K562 (cell line): Measurements from ENCODE around the gene PGS1. TPM values are rescaled to one million over a fixed set of nuclear protein-coding genes. Genes with fewer than 3 reads are reported as not detected.
A peak's percentile ranks its signal among the peaks of the same experiment; 100 is the strongest.

Experiments used
- ATAC-seq: fragments of 200-7000 bp; cut with Tn5 transposase; 3 replicates; pipeline ENCODE4 v1.9.1; 2020; ENCODE audit warnings: moderate library complexity
- BruUV-seq: library from RNA; stranded (reverse); fragments of 400-500 nt; replicated peaks from 2 replicates; lab custom pipeline; 2021; lab: Mats Ljungman, UMichigan
- CTCF ChIA-PET: fragments of 300-600 bp; formaldehyde crosslinking; extraction: SDS; loops from one replicate; lab custom pipeline; 2021; ENCODE audit warnings: low intra/inter-chr PET ratio; lab: Yijun Ruan, JAX
- POLR2A ChIA-PET: fragments of 300-600, 350-650 bp; sonication (Branson Sonifier 250); formaldehyde crosslinking; extraction: SDS; loops from one replicate; lab custom pipeline; 2021; ENCODE audit warnings: antibody characterized with exemption, inconsistent platforms; lab: Yijun Ruan, JAX
- DNase-seq, 4 experiments: peaks; one replicate each; pipeline versions ENCODE4 v3.0.0 to v3.0.0-alpha.2; 2011 to 2018; ENCODE audit warnings: low spot score in 3 of 4, mixed read lengths in 3 of 4; ENCODE audit errors: extremely low read depth in 1 of 4
- FAIRE-seq: peaks from 2 replicates; lab custom pipeline; 2011; peaks lifted over from hg19 to GRCh38; lab: Jason Lieb, UNC
- H2AFZ ChIP-seq: 2 replicates; pipeline ENCODE4 v1.6.0; 2011; ENCODE audit warnings: low read depth, low read length, control low read depth, inconsistent platforms
- H3K27ac ChIP-seq: fragments of 200-600 bp; 3 replicates; pipeline ENCODE4 v1.8.0; 2011; ENCODE audit warnings: low read depth, mild to moderate bottlenecking, control low read depth, inconsistent platforms, low read length, moderate library complexity, mixed read lengths; ENCODE audit errors: extremely low read depth
- H3K27me3 ChIP-seq, 2 experiments: fragments of 300-600 bp in 1 of 2; 2 replicates in 1 of 2; 3 replicates in 1 of 2; pipeline versions ENCODE4 v1.6.0 to v1.8.0; 2011; ENCODE audit warnings: inconsistent platforms in 2 of 2, low read length in 2 of 2, mild to moderate bottlenecking in 1 of 2, mixed read lengths in 1 of 2, moderate library complexity in 1 of 2; ENCODE audit not compliant: control insufficient read depth in 2 of 2, insufficient read depth in 2 of 2
- H3K36me3 ChIP-seq: fragments of 300-600 bp; 3 replicates; pipeline ENCODE4 v1.8.0; 2011; ENCODE audit warnings: mild to moderate bottlenecking, low read length, inconsistent platforms; ENCODE audit not compliant: control insufficient read depth, insufficient read depth
- H3K4me1 ChIP-seq, 2 experiments: fragments of 200-600 bp in 1 of 2; replicated peaks in 1 of 2; 2 replicates in 1 of 2; 3 replicates in 1 of 2; pipeline versions ENCODE4 v1.5.1 to v1.8.0; 2011; ENCODE audit warnings: inconsistent platforms in 2 of 2, low read length in 2 of 2, mild to moderate bottlenecking in 1 of 2, mixed read lengths in 1 of 2, moderate library complexity in 1 of 2; ENCODE audit not compliant: control insufficient read depth in 2 of 2, insufficient read depth in 2 of 2
- H3K4me2 ChIP-seq: 2 replicates; pipeline ENCODE4 v1.6.1; 2011; ENCODE audit warnings: low read length, control low read depth, inconsistent platforms, mixed read lengths; ENCODE audit not compliant: insufficient read depth
- H3K4me3 ChIP-seq: fragments of 200-600 bp; sonication (generic), shearing (Covaris generic); 2 replicates; pipeline ENCODE4 v1.5.1; 2016; ENCODE audit warnings: control low read depth, inconsistent platforms
- H3K79me2 ChIP-seq: fragments of 200-600 bp; 3 replicates; pipeline ENCODE4 v1.8.0; 2011; ENCODE audit warnings: low read length, inconsistent platforms; ENCODE audit not compliant: control insufficient read depth, insufficient read depth
- H3K9ac ChIP-seq, 2 experiments: 2 replicates each; pipeline versions ENCODE4 v1.6.0 to v1.6.1; 2011; ENCODE audit warnings: low read depth in 2 of 2, low read length in 2 of 2, control low read depth in 1 of 2, inconsistent platforms in 1 of 2, mild to moderate bottlenecking in 1 of 2, mixed read lengths in 1 of 2; ENCODE audit not compliant: insufficient read depth in 1 of 2
- H3K9me1 ChIP-seq: one replicate; pipeline ENCODE4 v1.6.0; 2011; ENCODE audit warnings: inconsistent platforms, mild to moderate bottlenecking, low read length, moderate library complexity; ENCODE audit not compliant: control insufficient read depth, insufficient read depth
- H3K9me3 ChIP-seq: replicated peaks from 2 replicates; pipeline ENCODE4 v1.5.1; 2011; ENCODE audit warnings: low read depth, low read length, inconsistent platforms; ENCODE audit not compliant: control insufficient read depth, insufficient read depth
- H4K20me1 ChIP-seq: replicated peaks from 2 replicates; pipeline ENCODE4 v1.6.1; 2011; ENCODE audit warnings: low read length, inconsistent platforms, mixed read lengths; ENCODE audit not compliant: control insufficient read depth, insufficient read depth
- ATF3 ChIP-seq, 2 experiments: fragments of 450-650 bp in 1 of 2; sonication (generic) in 1 of 2; formaldehyde crosslinking in 1 of 2; IDR thresholded peaks in 1 of 2; conservative IDR thresholded peaks in 1 of 2; 2 replicates each; pipeline versions ENCODE4 v1.6.1 to v1.8.1; 2016 to 2023; ENCODE audit warnings: mild to moderate bottlenecking in 2 of 2, moderate library complexity in 2 of 2, inconsistent platforms in 1 of 2, missing genetic modification reagents in 1 of 2
- CEBPG ChIP-seq, 3 experiments: fragments of 200-800 bp in 1 of 3; sonication (Bioruptor generic) in 1 of 3; sonication (generic) in 1 of 3; formaldehyde crosslinking in 1 of 3; IDR thresholded peaks in 2 of 3; conservative IDR thresholded peaks in 1 of 3; 2 replicates each; pipeline versions ENCODE4 v1.6.1 to v1.8.0; 2016 to 2022; ENCODE audit warnings: missing compliant biosample characterization in 2 of 3, missing genetic modification characterization in 2 of 3, mild to moderate bottlenecking in 1 of 3, missing genetic modification reagents in 1 of 3
- FIP1L1 ChIP-seq: fragments of 200-400 bp; formaldehyde crosslinking; IDR thresholded peaks from 2 replicates; pipeline ENCODE4 v1.6.1; 2018; ENCODE audit warnings: mild to moderate bottlenecking, low read depth, low read length; ENCODE audit not compliant: poor library complexity, severe bottlenecking
- HIVEP1 ChIP-seq: fragments of 250-450 bp; sonication (Bioruptor Pico); IDR thresholded peaks from 2 replicates; pipeline ENCODE4 v1.4.0; 2020; ENCODE audit warnings: mild to moderate bottlenecking
- MAFK ChIP-seq: IDR thresholded peaks from 2 replicates; pipeline ENCODE4 v1.6.1; 2011; ENCODE audit warnings: low read length, improper control_type of control experiment
- RBM34 ChIP-seq: fragments of 200-400 bp; formaldehyde crosslinking; IDR thresholded peaks from 2 replicates; pipeline ENCODE4 v1.6.1; 2018; ENCODE audit warnings: low read length, borderline replicate concordance; ENCODE audit not compliant: insufficient read depth
- RFX5 ChIP-seq: IDR thresholded peaks from 2 replicates; pipeline ENCODE4 v1.6.1; 2011; ENCODE audit warnings: low read depth, mild to moderate bottlenecking, improper control_type of control experiment, low read length
- SAFB ChIP-seq: fragments of 200-400 bp; formaldehyde crosslinking; IDR thresholded peaks from 2 replicates; pipeline ENCODE4 v1.6.1; 2017; ENCODE audit warnings: low read depth, low read length, borderline replicate concordance
- SRSF7 ChIP-seq: fragments of 200-400 bp; formaldehyde crosslinking; optimal IDR thresholded peaks from 2 replicates; pipeline ENCODE3; 2017; ENCODE audit warnings: mild to moderate bottlenecking, low read depth, low read length
- TEAD1 ChIP-seq, 2 experiments: fragments of 450-650 bp in 1 of 2; sonication (generic) in 1 of 2; formaldehyde crosslinking; IDR thresholded peaks; 2 replicates each; pipeline versions ENCODE4 v1.4.0 to v1.8.0; 2020 to 2022; ENCODE audit warnings: mild to moderate bottlenecking in 2 of 2, missing genetic modification reagents in 1 of 2
- TRIM24 ChIP-seq, 2 experiments: fragments of 450-650 bp; IDR thresholded peaks; 2 replicates each; pipeline ENCODE4 v1.6.1; 2016
- ZNF695 ChIP-seq: fragments of 450-650 bp; formaldehyde crosslinking; IDR thresholded peaks from 2 replicates; pipeline ENCODE4 v1.4.0; 2020; ENCODE audit warnings: mild to moderate bottlenecking, moderate library complexity
- WGBS: fragments of 100-300 bp; shearing (Covaris generic); methylation state at CpG from one replicate; pipeline ENCODE4 v1.1.6; 2016; ENCODE audit warnings: low coverage, mixed read lengths; ENCODE audit not compliant: insufficient coverage; ENCODE audit errors: missing lambda C conversion rate; 5-methylcytosine and 5-hydroxymethylcytosine counted together
- in situ Hi-C: fragments of 300-500 bp; cut with MboI; formaldehyde crosslinking; loops from 4 replicates; pipeline ENCODE4 v1.15.0; 2018; ENCODE audit warnings: inconsistent platforms, mixed read lengths
- intact Hi-C: fragments of 100-400 bp; cut with micrococcal nuclease; formaldehyde crosslinking; loops from 2 replicates; pipeline ENCODE4 v1.14.2; 2022
- polyA plus RNA-seq, 8 experiments: library from polyadenylated mRNA; depleted of rRNA in 4 of 8; stranded (reverse) in 5 of 8; unstranded in 3 of 8; fragments of >200 nt; fragmentation: Nextera tagmentation in 2 of 8; fragmentation: Illumina TruSeq in 1 of 8; extraction: Ambion mirVana in 2 of 8; extraction: Trizol in 1 of 8; gene quantifications; 2 replicates each; pipeline versions ENCODE4 v1.2.1 to v1.2.3, GENCODE V29; 2011 to 2014; ENCODE audit warnings: inconsistent platforms in 1 of 8, missing spikeins in 1 of 8
- total RNA-seq, 7 experiments: library from RNA; depleted of rRNA in 6 of 7; stranded (reverse); fragments of >200 nt in 6 of 7; fragmentation: Illumina TruSeq in 2 of 7; extraction: Trizol in 2 of 7; gene quantifications; 2 replicates each; pipeline versions ENCODE4 v1.2.1 to v1.2.3, GENCODE V29; 2011 to 2021; ENCODE audit warnings: low replicate concordance in 1 of 7

Gene PGS1
- total and polyA plus RNA-seq, 9 of the 15 experiments (the other 6 are each of a cell fraction or from before 2014, with no cell fraction given): 1.3 to 39.4 (median 22.3) TPM

- H3K27me3 ChIP-seq: peaks cover 68 to 81% of the 10 kb centered on the region in 2 experiments
- BruUV-seq: no TSS peak
- FAIRE-seq: no peak
- no peaks in the 10 kb centered on the region for H3K36me3 ChIP-seq
- CTCF ChIA-PET: no interaction called here
- H3K9me3 ChIP-seq: no peaks in the 10 kb centered on the region
- no peak overlapping the region for H3K4me2 ChIP-seq
- H3K27ac ChIP-seq: no peak overlapping the region
- POLR2A ChIA-PET: interaction anchor here (0.6 to 1.0 kb wide), 2 partner anchors 11 to 30 kb away, joined by 4 read pairs; no protein-coding TSS in a partner anchor
- no peak overlapping the region for H3K9ac ChIP-seq
- DNase-seq: no peak
- H3K4me3 ChIP-seq: no peak overlapping the region
- no peak for ATAC-seq
- TF ChIP-seq MAFK (no peak), RFX5 (peak; percentile 60)
- 0 out of 2 replicates have a peak, but pooled peaks cover 14% of the 10 kb centered on the region for H4K20me1 ChIP-seq
- peaks cover 0 to 3% of the 10 kb centered on the region in 2 experiments; a peak in 1 of 5 replicates for H3K4me1 ChIP-seq
- H3K9me1 ChIP-seq: no peaks in the 10 kb centered on the region
- H2AFZ ChIP-seq: no peak overlapping the region
- no peaks in the 10 kb centered on the region for H3K79me2 ChIP-seq
- intact Hi-C loops (no loop called here), in situ Hi-C loops (no loop called here)
- 6% methylated on average over 21 of the region's 29 CpGs for WGBS
Observed at GRCh38 chr17:78472035-78472905, 93.8 kb downstream of the PGS1 start.

GRCh38 chr17:78473951-78474613, 95.6 kb downstream of the PGS1 start:
- Histone ChIP-seq H3K79me2 (no peaks in the 10 kb centered on the region), H2AFZ (no peak overlapping the region), H3K9me3 (no peaks in the 10 kb centered on the region), H3K4me3 (no peak overlapping the region), H3K4me2 (no peak overlapping the region), H4K20me1 (0 out of 2 replicates have a peak, but pooled peaks cover 14% of the 10 kb centered on the region), H3K9me1 (no peaks in the 10 kb centered on the region), H3K36me3 (no peaks in the 10 kb centered on the region), H3K27me3 (peaks cover 58 to 67% of the 10 kb centered on the region in 2 experiments), H3K4me1 (peaks cover 0 to 3% of the 10 kb centered on the region in 2 experiments; a peak in 1 of 5 replicates), H3K9ac (no peak overlapping the region), H3K27ac (no peak overlapping the region)
- FAIRE-seq: no peak
- 1% methylated on average over 12 of the region's 12 CpGs for WGBS
- in situ Hi-C loops: no loop called here
- no TSS peak for BruUV-seq
- CTCF ChIA-PET: no interaction called here
- intact Hi-C loops: no loop called here
- ATAC-seq: no peak
- no peak for DNase-seq
- POLR2A ChIA-PET: interaction anchor here (0.5 kb wide), 1 partner anchor 23 kb away, joined by 3 read pairs; no protein-coding TSS in a partner anchor
- TF ChIP-seq SAFB (no peak), SRSF7 (no peak), HIVEP1 (CRISPR knock-in tag) (no peak), ZNF695 (CRISPR knock-in tag) (no peak), TRIM24 (IDR thresholded peaks at IDR 0.05) (no peak), FIP1L1 (no peak), ATF3 (IDR thresholded peaks at IDR 0.05) (no peak), ATF3 (CRISPR knock-in tag; conservative IDR thresholded peaks at IDR 0.05) (no peak), TEAD1 (CRISPR knock-in tag; IDR thresholded peaks at IDR 0.05) (no peak), RBM34 (no peak), CEBPG (CRISPR knock-in tag; IDR thresholded peaks at IDR 0.05) (no peak), CEBPG (tag; conservative IDR thresholded peaks at IDR 0.05 in 1 of 2, IDR thresholded peaks at IDR 0.05 in 1 of 2) (no peak)
